Neutrophil (primary cell): ENCODE results near the gene MCTP2.
"Not testable (repeated sequence)": the region's sequence is repeated elsewhere in the genome, so short reads cannot be mapped to it uniquely, and the experiment has no call there.

Source experiments
- H3K27ac ChIP-seq: fragments of 200-600 bp; sonication (generic); 2 replicates; pipeline ENCODE4 v1.5.1; 2016; ENCODE audit warnings: mild to moderate bottlenecking, moderate library complexity
- H3K27me3 ChIP-seq: fragments of 200-600 bp; sonication (generic); 2 replicates; pipeline ENCODE4 v1.6.0; 2016; ENCODE audit warnings: mild to moderate bottlenecking
- H3K36me3 ChIP-seq: fragments of 200-600 bp; sonication (generic); 2 replicates; pipeline ENCODE4 v1.5.1; 2017
- H3K4me1 ChIP-seq, 2 experiments: fragments of 200-600 bp in 1 of 2; sonication (generic) in 1 of 2; 1 replicate in 1 of 2; 2 replicates in 1 of 2; pipeline versions ENCODE4 v1.5.1 to v1.6.1; 2013 to 2016; ENCODE audit warnings: low read depth in 1 of 2, low read length in 1 of 2, mild to moderate bottlenecking in 1 of 2, moderate library complexity in 1 of 2; ENCODE audit not compliant: control insufficient read depth in 1 of 2, insufficient read depth in 1 of 2
- H3K4me3 ChIP-seq, 2 experiments: fragments of 200-600 bp in 1 of 2; sonication (generic) in 1 of 2; 1 replicate in 1 of 2; 2 replicates in 1 of 2; pipeline ENCODE4 v1.5.1; 2013 to 2016; ENCODE audit warnings: low read depth in 1 of 2, low read length in 1 of 2, mild to moderate bottlenecking in 1 of 2, moderate library complexity in 1 of 2
- H3K9me3 ChIP-seq: fragments of 200-600 bp; sonication (generic); 2 replicates; pipeline ENCODE4 v1.5.1; 2016
- TF ChIP-seq, protein P1 (sequence below): fragments of 200-600 bp; sonication (generic); IDR thresholded peaks from 2 replicates; pipeline ENCODE4 v1.5.1; 2016; ENCODE audit warnings: antibody characterized with exemption

Gene MCTP2

DNA sequence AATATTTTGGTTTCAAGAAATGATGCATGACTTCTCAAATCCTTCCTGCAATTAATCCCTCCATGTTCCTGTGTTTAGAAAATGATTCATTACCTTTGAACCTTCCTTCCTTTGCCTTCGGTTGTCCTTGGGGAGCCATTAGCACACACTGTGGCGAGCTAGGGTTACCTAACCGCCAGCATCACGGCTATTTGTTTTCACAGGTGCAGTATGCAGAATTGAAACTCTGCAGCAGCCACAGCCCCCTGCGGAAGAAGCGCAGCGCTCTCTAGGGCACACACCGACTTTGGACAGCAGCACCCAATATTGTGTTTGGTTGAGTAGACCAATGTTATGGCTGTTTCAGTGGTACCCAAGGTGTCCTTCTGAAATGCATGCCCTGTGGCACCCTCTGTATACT lies 247.4 kb downstream of the MCTP2 start:
- Histone ChIP-seq H3K27ac (no peak overlapping the region), H3K4me3 (no peak overlapping the region), H3K27me3 (no peaks in the 10 kb centered on the region), H3K36me3 (peaks cover 93% of the 10 kb centered on the region), H3K9me3 (no peaks in the 10 kb centered on the region), H3K4me1 (no peaks in the 10 kb centered on the region)
- TF ChIP-seq, protein P1, sequence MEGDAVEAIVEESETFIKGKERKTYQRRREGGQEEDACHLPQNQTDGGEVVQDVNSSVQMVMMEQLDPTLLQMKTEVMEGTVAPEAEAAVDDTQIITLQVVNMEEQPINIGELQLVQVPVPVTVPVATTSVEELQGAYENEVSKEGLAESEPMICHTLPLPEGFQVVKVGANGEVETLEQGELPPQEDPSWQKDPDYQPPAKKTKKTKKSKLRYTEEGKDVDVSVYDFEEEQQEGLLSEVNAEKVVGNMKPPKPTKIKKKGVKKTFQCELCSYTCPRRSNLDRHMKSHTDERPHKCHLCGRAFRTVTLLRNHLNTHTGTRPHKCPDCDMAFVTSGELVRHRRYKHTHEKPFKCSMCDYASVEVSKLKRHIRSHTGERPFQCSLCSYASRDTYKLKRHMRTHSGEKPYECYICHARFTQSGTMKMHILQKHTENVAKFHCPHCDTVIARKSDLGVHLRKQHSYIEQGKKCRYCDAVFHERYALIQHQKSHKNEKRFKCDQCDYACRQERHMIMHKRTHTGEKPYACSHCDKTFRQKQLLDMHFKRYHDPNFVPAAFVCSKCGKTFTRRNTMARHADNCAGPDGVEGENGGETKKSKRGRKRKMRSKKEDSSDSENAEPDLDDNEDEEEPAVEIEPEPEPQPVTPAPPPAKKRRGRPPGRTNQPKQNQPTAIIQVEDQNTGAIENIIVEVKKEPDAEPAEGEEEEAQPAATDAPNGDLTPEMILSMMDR, result no peak

DNA sequence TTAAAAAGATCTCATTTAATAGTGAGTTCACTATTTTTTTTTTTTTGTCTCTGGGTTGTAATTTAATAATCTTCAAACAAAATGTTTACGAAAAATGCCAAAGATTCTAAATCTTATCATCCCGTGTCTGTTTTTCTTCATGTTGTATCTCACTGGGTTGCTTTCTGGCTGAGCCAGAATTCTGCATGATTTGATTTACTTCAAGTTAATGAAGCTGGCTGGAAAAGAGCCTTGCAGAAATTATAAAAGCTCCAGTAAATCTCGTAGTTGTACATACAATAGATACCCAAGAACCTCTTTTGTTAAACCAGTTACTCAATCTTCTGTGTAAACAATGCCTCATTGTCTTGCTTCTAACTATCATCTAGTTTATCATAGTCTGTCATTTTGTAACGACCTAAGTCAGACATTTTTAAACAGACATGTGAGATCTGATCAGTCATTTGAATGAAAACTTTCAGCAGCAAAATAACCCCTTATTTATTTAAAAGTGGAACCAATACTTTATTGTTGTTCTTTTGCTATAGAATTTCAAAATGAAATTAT lies 249.0 kb downstream of the MCTP2 start:
- no peak overlapping the region for H3K4me3 ChIP-seq
- H3K36me3 ChIP-seq, result peaks cover 79% of the 10 kb centered on the region
- H3K4me1 ChIP-seq, result no peaks in the 10 kb centered on the region
- TF ChIP-seq, protein P1, result no peak
- no peaks in the 10 kb centered on the region for H3K9me3 ChIP-seq
- peaks cover under 1% of the 10 kb centered on the region for H3K27me3 ChIP-seq
- H3K27ac ChIP-seq, result no peak overlapping the region

- TF ChIP-seq, protein P1, result no peak
- no peaks in the 10 kb centered on the region for H3K9me3 ChIP-seq
- peaks cover 30% of the 10 kb centered on the region for H3K36me3 ChIP-seq
Observed at GRCh38 chr15:94485148-94485719, 253.9 kb downstream of the MCTP2 start.

DNA sequence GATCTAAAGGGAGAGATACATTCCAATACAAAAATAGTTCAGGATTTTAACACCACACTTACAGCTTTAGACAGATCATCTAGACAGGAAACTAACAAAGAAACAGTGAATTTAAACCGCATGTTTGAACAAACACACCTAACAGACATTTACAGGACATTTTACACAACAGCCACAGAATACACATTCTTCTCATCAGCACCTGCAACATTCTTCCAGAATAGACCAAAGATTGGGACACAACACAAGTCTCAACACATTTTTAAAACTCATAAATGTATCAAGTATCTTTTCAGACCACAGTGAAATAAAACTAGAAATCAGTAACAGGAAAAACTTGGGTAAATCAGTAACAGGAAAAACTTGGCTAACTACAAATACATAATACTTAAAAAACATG lies 256.3 kb downstream of the MCTP2 start:
- Histone ChIP-seq H3K9me3 (no peaks in the 10 kb centered on the region), H3K4me3 (no peak overlapping the region), H3K36me3 (peaks cover 6% of the 10 kb centered on the region), H3K27ac (no peak overlapping the region), H3K4me1 (no peaks in the 10 kb centered on the region), H3K27me3 (peaks cover 8% of the 10 kb centered on the region)
- TF ChIP-seq, protein P1, result no peak

More at GRCh38 chr15:94485148-94485719, 253.9 kb downstream of the MCTP2 start:
- Histone ChIP-seq H3K4me1 (no peaks in the 10 kb centered on the region), H3K27ac (no peak overlapping the region), H3K27me3 (peaks cover 8% of the 10 kb centered on the region), H3K4me3 (no peak overlapping the region)

DNA sequence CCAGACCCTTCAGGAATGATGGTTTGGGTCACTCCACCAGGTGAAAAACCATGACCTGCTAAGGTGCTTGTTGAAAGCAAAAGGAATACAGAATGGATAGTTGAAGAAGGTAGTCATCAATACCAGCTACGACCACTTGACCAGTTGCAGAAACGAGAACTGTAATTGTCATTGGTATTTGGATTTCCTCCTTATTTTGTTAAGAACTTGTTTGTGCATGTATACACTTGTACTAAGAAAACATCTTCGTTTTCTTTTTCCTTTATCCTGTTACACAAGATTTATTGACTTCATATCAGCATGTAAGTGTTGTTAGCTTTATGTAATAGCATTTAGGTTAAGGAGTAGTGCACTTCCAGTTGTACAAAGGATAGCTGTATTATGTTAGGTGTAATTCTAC lies 261.8 kb downstream of the MCTP2 start:
- Histone ChIP-seq H3K9me3 (peaks cover 5% of the 10 kb centered on the region), H3K27me3 (no peaks in the 10 kb centered on the region), H3K4me1 (no peaks in the 10 kb centered on the region), H3K36me3 (no peaks in the 10 kb centered on the region), H3K27ac (no peak overlapping the region), H3K4me3 (no peak overlapping the region)
- TF ChIP-seq, protein P1, result no peak

GRCh38 chr15:94493586-94493985 lies 262.2 kb downstream of the MCTP2 start:
- not testable (repeated sequence) for H3K9me3 ChIP-seq, H3K27ac ChIP-seq

More at GRCh38 chr15:94493586-94493985, 262.2 kb downstream of the MCTP2 start:
- not testable (repeated sequence) for H3K4me3 ChIP-seq, H3K27me3 ChIP-seq, H3K36me3 ChIP-seq, H3K4me1 ChIP-seq
